Measurements from ENCODE around the gene RPL41.

Gene RPL41

GRCh38 chr12:56126732-56127239, 10.4 kb downstream of the RPL41 start:
- peak overlapping the region; percentile 66 for H2AFZ ChIP-seq
- no peaks in the 10 kb centered on the region for H3K27me3 ChIP-seq (ENCODE audit: control insufficient read depth, insufficient read depth, low read length)
- H3K4me3 ChIP-seq (ENCODE audit: low read depth, low read length), result peak overlapping the region; percentile 22
- no peaks in the 10 kb centered on the region for H3K79me2 ChIP-seq
- H3K4me1 ChIP-seq, result peaks cover 17% of the 10 kb centered on the region
- no peak for TF ChIP-seq CTCF (IDR thresholded peaks at IDR 0.05)
- no peaks in the 10 kb centered on the region for H3K9me3 ChIP-seq (ENCODE audit: control insufficient read depth, low read length)
- H3K9ac ChIP-seq, result no peak overlapping the region
- H3K27ac ChIP-seq, result peak overlapping the region; percentile 76
- peak overlapping the region; percentile 48 for H3K4me2 ChIP-seq (ENCODE audit: low read length)
- H3K36me3 ChIP-seq (ENCODE audit: control insufficient read depth, insufficient read depth, low read length), result no peaks in the 10 kb centered on the region

GRCh38 chr12:56127485-56127887, 11.1 kb downstream of the RPL41 start:
- Histone ChIP-seq H3K79me2 (no peaks in the 10 kb centered on the region), H3K4me2 (ENCODE audit: low read length) (peak overlapping the region; percentile 90), H3K4me1 (peaks cover 17% of the 10 kb centered on the region), H3K27me3 (ENCODE audit: control insufficient read depth, insufficient read depth, low read length) (no peaks in the 10 kb centered on the region), H2AFZ (no peak overlapping the region), H3K9ac (no peak overlapping the region), H3K27ac (peak overlapping the region; percentile 55), H3K36me3 (ENCODE audit: control insufficient read depth, insufficient read depth, low read length) (no peaks in the 10 kb centered on the region), H3K4me3 (ENCODE audit: low read depth, low read length) (peak overlapping the region; percentile 82), H3K9me3 (ENCODE audit: control insufficient read depth, low read length) (no peaks in the 10 kb centered on the region)
- no peak for TF ChIP-seq CTCF (IDR thresholded peaks at IDR 0.05)

- Histone ChIP-seq H3K4me3 (ENCODE audit: low read depth, low read length) (peak within 1 kb of the TSS; percentile 82), H3K9ac (no peak within 1 kb of the TSS), H3K27me3 (ENCODE audit: control insufficient read depth, insufficient read depth, low read length) (no peaks in the 10 kb centered on the region), H3K4me1 (peaks cover 17% of the 10 kb centered on the region), H3K9me3 (ENCODE audit: control insufficient read depth, low read length) (no peaks in the 10 kb centered on the region), H3K4me2 (ENCODE audit: low read length) (peak within 1 kb of the TSS; percentile 90), H2AFZ (peak within 1 kb of the TSS; percentile 72), H3K79me2 (no peaks in the 10 kb centered on the region), H3K36me3 (ENCODE audit: control insufficient read depth, insufficient read depth, low read length) (no peaks in the 10 kb centered on the region), H3K27ac (peak within 1 kb of the TSS; percentile 57)
- no peak for TF ChIP-seq CTCF (IDR thresholded peaks at IDR 0.05)
Observed at GRCh38 chr12:56127888-56128669, 11.6 kb downstream of the RPL41 start, which contains the start of gene ESYT1. Gene ESYT1, plus strand, starts transcription at chr12:56128267. Its CDS starts 53 bp downstream, at chr12:56128320.

GRCh38 chr12:56128670-56129205, 12.3 kb downstream of the RPL41 start:
- Histone ChIP-seq H3K27ac (peak overlapping the region; percentile 57), H3K9me3 (ENCODE audit: control insufficient read depth, low read length) (no peaks in the 10 kb centered on the region), H3K4me3 (ENCODE audit: low read depth, low read length) (peak overlapping the region; percentile 82), H3K79me2 (no peaks in the 10 kb centered on the region), H3K9ac (no peak overlapping the region), H3K36me3 (ENCODE audit: control insufficient read depth, insufficient read depth, low read length) (no peaks in the 10 kb centered on the region), H3K4me1 (peaks cover 17% of the 10 kb centered on the region), H3K4me2 (ENCODE audit: low read length) (peak overlapping the region; percentile 90), H3K27me3 (ENCODE audit: control insufficient read depth, insufficient read depth, low read length) (no peaks in the 10 kb centered on the region), H2AFZ (peak overlapping the region; percentile 72)
- TF ChIP-seq CTCF (IDR thresholded peaks at IDR 0.05), result no peak
